ENCODE results near the gene FAM25C. TPM values are rescaled to one million over a fixed set of nuclear protein-coding genes. Genes with fewer than 3 reads are reported as not detected.

FAM25C gene
- total and polyA plus RNA-seq, 8 donors: not detected

Other genes starting within 250 kb of the FAM25C start
- gene SYT15B, start 236.2 kb downstream of the FAM25C start, total RNA-seq: 10 to 100 TPM in 1 of 6 donors, 1 to 10 TPM in 5; 1.7 to 10.3 (median 3.9) TPM
- 1 to 10 TPM; 1.3 to 2.3 TPM for gene SYT15B, start 236.2 kb downstream of the FAM25C start, polyA plus RNA-seq
- under 1 TPM in 1 of 6 donors, not detected in 5; 0.16 TPM for gene NPY4R2, start 81.1 kb downstream of the FAM25C start, total RNA-seq
- not detected for gene NPY4R2, start 81.1 kb downstream of the FAM25C start, polyA plus RNA-seq

Data from pancreas (tissue), 8 donors.